ENCODE measurements around the gene OSBPL10. TPM values are rescaled to one million over a fixed set of nuclear protein-coding genes. Genes with fewer than 3 reads are reported as not detected.

Gene OSBPL10
- total RNA-seq, 4 donors from 2014 or later, result 7.9 to 25.5 (median 11.8) TPM

- Histone ChIP-seq H3K27me3 (no peaks in the 10 kb centered on the region), H3K36me3 (no peaks in the 10 kb centered on the region), H3K4me1 (no peaks in the 10 kb centered on the region), H3K9me3 (no peaks in the 10 kb centered on the region), H3K4me3 (no peak overlapping the region), H3K27ac (no peak overlapping the region)
- 78 to 90% methylated on average over 2 of the region's 2 CpGs for WGBS, 2 donors (ENCODE audit: low coverage in 1 of 2)
- ATAC-seq, result no peak
- TF ChIP-seq CTCF (IDR thresholded peaks at IDR 0.05), result no peak
- TF ChIP-seq POLR2A (IDR thresholded peaks at IDR 0.05), result no peak
- TF ChIP-seq POLR2AphosphoS5 (IDR thresholded peaks at IDR 0.05), result no peak
- TF ChIP-seq EP300 (IDR thresholded peaks at IDR 0.05), result no peak
Measured at GRCh38 chr3:31821118-31821517, 159.9 kb downstream of the OSBPL10 start.

GRCh38 chr3:31819441-31819840, 161.6 kb downstream of the OSBPL10 start:
- ATAC-seq, result no peak

GRCh38 chr3:31817411-31817966, 163.6 kb downstream of the OSBPL10 start:
- no peaks in the 10 kb centered on the region for H3K36me3 ChIP-seq
- no peak overlapping the region for H3K4me3 ChIP-seq
- TF ChIP-seq POLR2A (IDR thresholded peaks at IDR 0.05), result no peak
- no peak for TF ChIP-seq EP300 (IDR thresholded peaks at IDR 0.05)
- no peak for TF ChIP-seq POLR2AphosphoS5 (IDR thresholded peaks at IDR 0.05)
- TF ChIP-seq CTCF (IDR thresholded peaks at IDR 0.05), result no peak
- no peaks in the 10 kb centered on the region for H3K4me1 ChIP-seq
- no peak for ATAC-seq
- H3K9me3 ChIP-seq, result no peaks in the 10 kb centered on the region
- no peak overlapping the region for H3K27ac ChIP-seq
- no peaks in the 10 kb centered on the region for H3K27me3 ChIP-seq
- no CpG with 5 or more reads among the region's 10 CpGs for WGBS, 2 donors (ENCODE audit: low coverage in 1 of 2)

More at GRCh38 chr3:31819441-31819840, 161.6 kb downstream of the OSBPL10 start:
- Histone ChIP-seq H3K27me3 (no peaks in the 10 kb centered on the region), H3K9me3 (no peaks in the 10 kb centered on the region), H3K36me3 (no peaks in the 10 kb centered on the region), H3K4me1 (no peaks in the 10 kb centered on the region), H3K4me3 (no peak overlapping the region), H3K27ac (no peak overlapping the region)
- 92 to 93% methylated on average over 4 of the region's 8 CpGs for WGBS, 2 donors (ENCODE audit: low coverage in 1 of 2)
- TF ChIP-seq POLR2A (IDR thresholded peaks at IDR 0.05) (no peak), EP300 (IDR thresholded peaks at IDR 0.05) (no peak), POLR2AphosphoS5 (IDR thresholded peaks at IDR 0.05) (no peak), CTCF (IDR thresholded peaks at IDR 0.05) (no peak)

GRCh38 chr3:31815631-31816440, 165.2 kb downstream of the OSBPL10 start:
- Histone ChIP-seq H3K36me3 (no peaks in the 10 kb centered on the region), H3K4me1 (no peaks in the 10 kb centered on the region), H3K27me3 (no peaks in the 10 kb centered on the region), H3K27ac (no peak overlapping the region), H3K4me3 (no peak overlapping the region), H3K9me3 (no peaks in the 10 kb centered on the region)
- 67 to 70% methylated on average over 5 to 8 of the region's 11 CpGs for WGBS, 2 donors (ENCODE audit: low coverage in 1 of 2)
- no peak for TF ChIP-seq CTCF (IDR thresholded peaks at IDR 0.05)
- TF ChIP-seq POLR2A (IDR thresholded peaks at IDR 0.05), result no peak
- TF ChIP-seq EP300 (IDR thresholded peaks at IDR 0.05), result no peak
- no peak for ATAC-seq

- H3K36me3 ChIP-seq, result no peaks in the 10 kb centered on the region
- no peak for ATAC-seq
- H3K9me3 ChIP-seq, result no peaks in the 10 kb centered on the region
- H3K4me3 ChIP-seq, result no peak overlapping the region
- no peaks in the 10 kb centered on the region for H3K4me1 ChIP-seq
- 100% methylated on average over 3 of the region's 6 CpGs; no CpG with 5 or more reads in 1 of the 2 donors for WGBS, 2 donors (ENCODE audit: low coverage in 1 of 2)
- TF ChIP-seq POLR2AphosphoS5 (IDR thresholded peaks at IDR 0.05) (no peak), EP300 (IDR thresholded peaks at IDR 0.05) (no peak), POLR2A (IDR thresholded peaks at IDR 0.05) (no peak), CTCF (IDR thresholded peaks at IDR 0.05) (no peak)
- no peaks in the 10 kb centered on the region for H3K27me3 ChIP-seq
- H3K27ac ChIP-seq, result no peak overlapping the region
Measured at GRCh38 chr3:31815006-31815405, 166.1 kb downstream of the OSBPL10 start.
